Ramos (cell line): ENCODE results near the gene COL5A1.

Source experiments
- in situ Hi-C: fragments of 300-500 bp; cut with MboI; formaldehyde crosslinking; loops from one replicate; pipeline ENCODE4 v1.14.3; 2022; ENCODE audit warnings: low sequenced_read_pairs; ENCODE audit not compliant: unreplicated experiment

The COL5A1 gene

DNA sequence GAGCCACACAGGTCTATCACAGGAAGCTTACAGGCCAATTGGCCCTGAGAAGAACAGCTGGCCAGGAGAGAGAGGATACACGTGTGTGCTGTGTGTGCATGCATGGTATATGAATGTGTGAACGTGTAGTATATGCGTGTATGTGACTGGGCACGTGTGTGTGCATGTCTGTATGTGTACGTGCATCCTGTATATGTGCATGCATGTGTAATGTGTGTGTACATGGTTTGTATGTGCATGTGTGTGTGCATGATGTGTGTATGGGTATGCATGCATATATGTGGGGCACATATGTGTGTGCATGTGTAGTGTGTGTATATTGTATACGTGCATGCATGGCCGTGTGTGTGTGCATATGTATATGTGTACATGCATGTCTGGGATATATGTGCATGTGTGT, 182.0 kb downstream of the COL5A1 start:
- in situ Hi-C loops: no loop called here

DNA sequence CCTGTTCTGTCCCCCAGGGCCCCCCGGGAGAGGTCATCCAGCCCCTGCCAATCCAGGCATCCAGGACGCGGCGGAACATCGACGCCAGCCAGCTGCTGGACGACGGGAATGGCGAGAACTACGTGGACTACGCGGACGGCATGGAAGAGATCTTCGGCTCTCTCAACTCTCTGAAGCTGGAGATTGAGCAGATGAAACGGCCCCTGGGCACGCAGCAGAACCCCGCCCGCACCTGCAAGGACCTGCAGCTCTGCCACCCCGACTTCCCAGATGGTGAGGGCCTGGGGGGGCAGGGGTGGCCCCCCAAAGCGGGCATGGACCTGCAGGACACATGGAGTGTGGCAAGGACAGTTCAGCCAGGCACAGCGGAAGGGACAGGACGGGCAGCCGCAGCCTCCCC, 183.0 kb downstream of the COL5A1 start:
- in situ Hi-C loops: no loop called here

DNA sequence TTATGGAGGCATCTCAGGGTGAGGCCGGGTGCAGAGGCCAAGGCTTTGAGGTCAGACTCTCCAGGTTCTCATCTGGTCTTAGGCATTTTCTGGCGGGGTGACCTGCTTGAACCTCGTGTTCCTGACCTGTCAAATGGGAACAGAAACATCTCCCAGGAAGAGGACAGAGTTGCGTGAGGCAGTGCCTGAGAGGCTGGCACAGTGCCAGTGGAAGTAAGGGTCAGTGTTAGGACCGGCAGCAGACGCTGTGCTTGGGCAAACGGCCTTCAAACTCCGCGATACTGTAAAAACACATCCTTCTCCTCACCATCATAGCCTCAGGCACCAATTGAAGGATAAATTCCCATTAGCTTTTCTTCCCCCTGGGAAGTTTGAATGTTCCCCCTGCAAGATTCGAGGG, 183.4 kb downstream of the COL5A1 start:
- in situ Hi-C loops: no loop called here

DNA sequence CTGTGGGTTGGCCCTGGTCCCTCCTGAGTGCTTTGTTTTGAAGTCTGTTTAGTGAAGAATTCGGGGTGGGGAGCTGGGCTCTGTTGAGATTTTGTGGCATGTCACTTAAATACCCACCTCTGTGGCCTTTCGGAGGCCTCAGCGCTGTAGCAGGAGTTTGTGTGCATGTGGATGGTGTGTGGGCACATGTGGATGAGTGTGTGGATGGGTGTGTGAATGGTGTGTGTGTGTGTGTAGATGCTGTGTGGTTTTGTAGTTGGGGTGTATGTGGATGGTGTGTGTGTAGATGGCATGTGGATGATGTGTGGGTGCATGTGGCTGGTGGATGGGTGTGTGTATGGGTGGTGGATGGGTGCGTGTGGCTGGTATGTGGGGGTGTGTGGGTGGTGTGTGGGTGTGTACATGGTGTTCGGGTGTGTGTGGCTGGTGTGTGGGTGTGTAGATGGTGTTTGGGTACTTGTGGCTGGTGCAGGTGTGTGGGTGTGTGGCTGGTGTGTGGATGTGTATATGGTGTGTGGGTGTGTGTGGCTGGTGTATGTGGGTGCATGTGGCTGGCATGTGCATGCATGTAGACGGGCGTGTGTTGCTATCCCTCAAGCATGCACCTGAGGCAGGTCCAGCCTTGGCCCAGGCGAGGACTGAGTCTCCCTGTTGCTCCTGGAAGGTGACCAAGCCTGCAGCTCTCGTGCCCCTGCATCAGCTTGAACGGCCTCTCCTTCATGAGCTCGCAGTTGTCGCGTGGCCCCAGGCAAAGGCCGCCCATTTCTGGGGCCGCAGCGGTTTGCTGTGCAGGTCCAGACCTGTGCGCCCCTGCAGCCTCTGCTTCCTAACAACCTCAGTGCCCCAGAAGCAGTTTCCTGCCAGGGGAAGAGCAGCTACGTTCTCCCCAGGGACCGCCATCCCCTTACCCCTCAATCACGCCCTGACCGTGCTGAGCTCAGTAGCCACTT, 185.0 kb downstream of the COL5A1 start:
- in situ Hi-C loops: no loop called here

DNA sequence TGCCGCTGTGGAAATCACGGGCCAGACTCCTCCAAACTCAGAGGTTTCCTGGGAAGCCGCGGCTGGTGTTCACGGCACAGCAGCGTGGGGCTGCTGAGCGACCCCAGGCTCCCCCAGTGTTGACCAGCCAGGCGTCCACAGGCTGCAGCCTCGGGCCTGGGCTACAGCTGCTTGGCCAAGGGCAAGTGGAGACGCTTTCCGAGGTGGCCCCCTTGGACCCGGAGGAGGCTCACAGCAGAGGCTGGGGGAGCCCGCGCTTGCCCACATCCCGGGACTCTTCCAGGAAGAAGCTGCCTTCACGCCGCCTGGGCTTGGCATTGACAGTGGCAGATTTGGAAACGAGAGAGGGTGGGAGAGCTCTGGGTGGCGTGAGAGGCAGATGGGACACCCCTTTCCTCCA, 186.0 kb downstream of the COL5A1 start:
- in situ Hi-C loops: no loop called here

DNA sequence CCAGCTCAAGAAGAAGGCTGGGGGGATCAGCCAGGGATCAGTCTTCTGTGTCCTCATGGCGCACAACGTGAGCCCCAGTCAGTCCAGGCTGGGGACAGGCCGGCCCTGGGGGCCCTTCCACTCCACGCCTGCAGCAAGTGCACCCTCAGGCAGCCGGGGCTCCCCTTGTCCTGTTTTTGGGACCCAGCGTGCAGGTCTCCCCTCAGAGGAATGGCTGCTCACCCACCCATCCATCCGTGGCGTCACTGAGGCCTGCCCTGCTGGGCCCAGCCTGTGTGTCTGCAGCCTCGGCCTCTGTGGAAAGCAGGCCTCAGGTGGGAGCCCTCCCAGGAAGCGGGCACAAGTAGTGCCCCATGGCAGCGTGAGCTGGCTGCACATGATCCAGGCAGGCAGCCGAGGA, 186.4 kb downstream of the COL5A1 start:
- in situ Hi-C loops: no loop called here

DNA sequence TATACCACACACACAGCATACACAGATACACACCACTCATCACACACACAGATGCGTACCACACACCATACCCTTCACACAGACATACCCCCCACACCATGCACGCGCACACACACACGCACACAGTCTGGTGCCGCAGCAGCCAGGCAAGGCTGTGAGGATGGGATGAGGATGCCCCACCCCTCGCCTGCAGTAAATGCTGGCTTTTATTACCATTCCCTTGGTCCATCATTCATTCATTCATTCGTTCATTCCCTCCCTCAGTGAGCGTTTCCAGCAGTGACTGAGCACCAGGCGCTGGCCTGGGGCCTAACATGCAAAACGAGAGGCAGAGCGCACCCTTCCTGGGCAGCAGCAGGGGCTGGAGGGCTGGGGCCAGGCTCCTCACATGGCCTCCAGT, 187.3 kb downstream of the COL5A1 start:
- in situ Hi-C loops: no loop called here

DNA sequence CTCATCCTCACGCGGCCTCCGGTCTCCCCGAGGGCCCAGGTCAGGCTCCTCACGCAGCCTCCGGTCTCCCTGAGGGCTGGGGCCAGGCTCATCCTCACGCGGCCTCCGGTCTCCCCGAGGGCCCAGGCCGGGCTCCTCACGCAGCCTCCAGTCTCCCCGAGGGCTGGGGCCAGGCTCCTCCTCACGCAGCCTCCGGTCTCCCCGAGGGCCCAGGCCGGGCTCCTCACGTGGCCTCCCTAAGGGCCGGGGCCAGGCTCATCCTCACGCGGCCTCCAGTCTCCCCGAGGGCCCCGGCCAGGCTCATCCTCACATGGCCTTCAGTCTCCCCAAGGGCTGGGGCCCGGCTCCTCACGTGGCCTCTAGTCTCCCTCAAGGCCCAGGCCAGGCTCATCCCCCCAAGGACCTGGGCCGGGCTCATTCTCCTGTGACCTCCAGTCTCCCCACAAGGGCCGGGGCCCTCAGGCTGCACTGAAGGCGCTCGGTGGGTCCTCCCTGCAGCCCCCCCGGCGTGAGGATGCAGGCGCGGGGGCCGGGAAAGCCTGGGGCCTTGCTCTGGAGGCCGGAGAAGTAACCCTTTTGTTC, 187.8 kb downstream of the COL5A1 start:
- in situ Hi-C loops: no loop called here

DNA sequence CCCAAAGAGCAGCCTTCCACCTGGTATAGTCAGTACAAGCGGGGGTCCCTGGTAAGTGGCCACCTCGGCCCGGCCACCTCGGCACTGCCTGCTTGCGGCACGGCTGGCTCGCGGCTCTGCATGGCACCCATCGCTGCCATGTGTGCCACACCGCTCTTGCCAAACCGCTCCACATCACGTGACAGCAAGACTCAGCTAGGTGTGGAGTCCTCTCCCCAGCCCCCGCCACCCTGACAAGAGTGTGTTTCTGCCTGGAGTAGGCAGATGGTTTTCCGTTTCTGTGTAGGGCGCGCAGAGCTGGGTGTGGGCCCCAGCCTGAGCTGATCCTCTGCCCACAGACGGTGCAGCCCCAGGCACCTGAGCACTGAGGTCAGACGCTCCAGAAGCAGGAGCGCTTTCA, 188.5 kb downstream of the COL5A1 start:
- in situ Hi-C loops: no loop called here

DNA sequence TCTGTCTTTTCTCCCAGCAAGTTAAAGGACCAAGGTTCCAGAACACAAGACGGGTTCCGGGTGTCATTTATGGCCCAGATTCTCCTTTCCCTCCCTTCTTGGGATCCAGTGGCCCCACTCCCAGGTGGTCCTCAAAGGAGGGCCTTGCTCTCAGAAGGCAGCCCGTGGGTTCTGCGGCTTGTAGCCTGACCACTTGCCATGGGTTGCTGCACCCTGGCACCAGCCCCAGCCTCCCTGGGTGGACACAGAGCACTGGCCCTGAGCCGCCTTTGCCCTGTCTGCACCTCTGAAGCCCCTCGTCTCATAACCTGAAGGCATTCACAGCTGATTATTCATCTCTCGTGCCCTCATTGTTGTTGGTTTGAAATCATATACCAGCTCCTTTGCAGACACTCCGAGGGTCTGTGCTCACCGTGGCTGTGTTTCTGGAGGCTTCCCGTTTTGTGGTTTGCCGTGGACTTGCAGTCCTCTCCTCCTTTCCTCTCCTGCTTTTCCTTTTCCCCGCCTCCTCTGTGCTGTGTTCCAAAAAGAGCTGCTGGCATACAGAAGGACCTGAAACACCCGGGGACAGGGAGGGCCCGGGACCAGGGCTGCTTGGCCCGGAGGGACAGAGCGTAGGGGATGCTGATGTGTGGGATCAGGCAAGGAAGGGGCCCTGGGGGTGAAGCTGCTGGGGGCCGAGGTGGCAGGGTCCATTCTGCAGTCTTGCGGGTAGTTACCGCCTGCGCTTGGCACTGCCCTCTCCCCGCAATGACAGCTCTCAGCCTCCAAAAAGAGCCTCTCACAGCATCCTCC, 189.5 kb downstream of the COL5A1 start:
- in situ Hi-C loops: no loop called here

DNA sequence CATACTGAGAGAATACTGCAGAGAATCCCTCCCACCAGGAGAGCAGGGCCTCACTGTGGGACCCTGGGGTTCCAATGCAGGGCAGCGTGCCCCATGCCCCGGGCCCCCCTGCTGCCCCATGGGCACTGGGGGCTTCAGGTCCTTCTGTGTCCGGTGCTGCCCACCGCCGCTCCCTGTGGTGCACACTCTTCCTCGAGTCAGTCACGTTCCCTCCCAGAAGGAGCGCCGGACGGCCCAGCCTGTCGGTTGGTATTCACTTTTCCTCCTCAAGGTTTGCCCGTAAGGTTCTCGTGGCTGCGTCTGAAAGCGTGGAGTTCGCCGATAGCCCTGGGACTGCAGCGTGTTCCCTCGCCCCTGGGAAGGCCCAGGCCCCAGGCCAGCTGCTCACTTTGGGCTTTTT, 190.9 kb downstream of the COL5A1 start:
- in situ Hi-C loops: no loop called here

DNA sequence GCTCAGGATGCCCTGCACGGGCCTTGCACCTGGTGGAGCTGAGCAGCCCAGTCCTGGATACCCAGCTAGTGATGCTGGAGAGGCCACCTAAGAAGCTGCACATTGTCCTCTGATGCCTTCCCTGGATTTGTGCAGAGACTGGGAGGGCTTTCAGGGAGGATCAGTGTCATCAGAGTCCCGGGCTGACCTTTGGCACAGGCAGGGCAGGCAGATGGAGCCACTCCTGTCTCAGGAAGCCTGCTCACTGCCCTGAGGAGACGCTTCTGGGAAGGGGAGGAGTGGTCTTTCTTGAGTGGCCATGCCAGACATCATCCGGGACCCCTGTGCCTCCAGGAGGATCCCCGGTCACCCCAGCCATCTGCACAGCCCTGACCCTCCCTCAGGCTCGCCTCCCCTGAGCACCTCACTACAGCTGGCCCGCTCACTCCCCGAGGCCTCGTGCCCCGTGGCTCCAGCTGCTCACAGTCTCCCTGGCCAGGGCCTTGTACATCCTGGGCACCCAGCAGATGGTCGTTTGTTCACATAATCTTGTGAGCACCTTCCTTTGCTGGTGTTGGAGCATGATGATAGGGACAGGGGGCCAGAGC, 191.8 kb downstream of the COL5A1 start:
- in situ Hi-C loops: no loop called here

DNA sequence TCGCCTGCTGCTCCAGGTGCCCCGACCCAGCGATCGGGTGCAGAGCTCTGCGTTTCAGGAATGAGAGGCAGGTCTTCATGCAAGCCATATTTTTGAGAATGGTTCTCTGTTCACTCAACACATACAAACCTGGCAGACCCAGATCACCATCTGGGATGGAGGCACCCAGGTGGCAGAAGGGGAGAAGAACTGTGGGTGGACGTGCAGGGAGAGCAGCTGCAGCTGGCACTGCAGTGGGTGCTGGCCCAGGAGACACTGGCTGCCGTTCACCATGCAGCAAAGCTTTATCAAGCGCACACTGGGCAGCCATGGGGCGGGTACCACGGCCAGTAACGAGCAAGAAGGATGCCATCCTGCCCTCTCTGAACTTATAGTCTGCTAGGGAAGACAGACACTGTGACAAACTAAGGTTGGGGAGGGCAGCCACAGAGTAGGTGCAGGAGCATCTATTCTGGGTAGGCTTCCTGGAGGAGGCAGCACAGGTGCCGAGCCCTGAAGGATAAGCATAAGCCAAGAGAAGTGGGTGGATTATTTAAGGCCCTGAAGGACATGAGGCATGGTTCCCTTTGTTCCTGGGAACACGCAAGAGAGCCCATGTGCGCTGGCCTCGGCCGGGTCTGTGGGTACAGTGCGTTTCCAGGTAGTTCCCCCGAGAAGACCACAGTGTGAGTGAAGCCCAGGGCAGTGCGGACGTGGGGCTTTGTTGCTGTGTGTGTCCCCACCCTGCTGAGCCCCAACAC, 192.8 kb downstream of the COL5A1 start:
- in situ Hi-C loops: no loop called here

DNA sequence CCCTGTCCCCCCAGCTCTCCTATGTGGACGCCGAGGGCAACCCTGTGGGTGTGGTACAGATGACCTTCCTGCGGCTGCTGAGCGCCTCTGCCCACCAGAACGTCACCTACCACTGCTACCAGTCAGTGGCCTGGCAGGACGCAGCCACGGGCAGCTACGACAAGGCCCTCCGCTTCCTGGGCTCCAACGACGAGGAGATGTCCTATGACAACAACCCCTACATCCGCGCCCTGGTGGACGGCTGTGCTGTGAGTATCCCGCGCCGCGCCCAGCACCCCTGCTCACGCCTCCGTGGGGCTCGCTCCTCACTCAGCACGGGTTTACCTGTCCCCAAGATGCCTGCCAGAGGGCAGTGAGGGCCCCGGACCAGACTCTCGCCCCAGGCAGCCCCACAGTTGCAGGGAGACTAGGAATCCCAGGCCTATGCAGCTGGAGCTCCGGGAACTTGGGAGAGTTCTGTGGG, 193.4 kb downstream of the COL5A1 start:
- in situ Hi-C loops: no loop called here

DNA sequence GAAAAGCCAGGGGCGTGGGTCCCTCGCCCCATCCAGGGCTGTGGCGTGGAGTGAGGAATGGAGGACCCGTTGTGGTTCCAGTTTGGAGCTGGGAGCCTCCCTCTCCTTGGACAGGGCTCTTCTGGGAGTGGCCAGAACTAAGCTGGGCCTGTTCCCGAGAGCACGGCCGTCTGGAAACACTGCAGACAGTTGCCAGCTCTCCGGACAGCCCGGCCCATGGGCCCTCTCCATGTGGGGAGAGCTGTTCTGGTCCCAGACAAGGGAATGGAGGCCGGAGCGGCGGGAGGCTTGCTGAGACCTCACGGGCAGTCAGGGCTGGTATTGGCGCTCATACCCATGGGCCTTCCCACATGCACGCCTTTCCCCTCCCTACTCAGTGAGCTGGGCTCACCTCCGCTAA, 193.8 kb downstream of the COL5A1 start:
- in situ Hi-C loops: no loop called here

DNA sequence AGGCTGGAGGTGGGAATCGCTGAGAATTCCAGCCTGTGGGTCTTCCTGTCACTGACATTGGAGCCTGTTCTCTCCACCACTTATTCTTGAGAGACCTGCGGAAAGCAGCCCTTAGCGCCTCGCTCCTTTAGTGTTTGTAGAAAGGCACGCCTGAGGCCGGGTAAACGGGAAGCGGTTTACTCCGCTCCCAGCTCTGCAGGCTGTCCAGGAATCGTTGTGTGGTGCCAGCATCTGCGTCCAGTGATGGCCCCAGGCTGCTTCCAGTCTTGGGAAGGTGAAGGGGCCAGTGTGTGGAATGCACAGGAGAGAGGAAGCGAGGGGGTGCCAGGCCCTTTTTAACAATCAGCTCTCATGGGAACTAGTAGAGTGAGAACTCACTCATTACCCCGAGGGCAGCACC, 194.4 kb downstream of the COL5A1 start:
- in situ Hi-C loops: no loop called here

DNA sequence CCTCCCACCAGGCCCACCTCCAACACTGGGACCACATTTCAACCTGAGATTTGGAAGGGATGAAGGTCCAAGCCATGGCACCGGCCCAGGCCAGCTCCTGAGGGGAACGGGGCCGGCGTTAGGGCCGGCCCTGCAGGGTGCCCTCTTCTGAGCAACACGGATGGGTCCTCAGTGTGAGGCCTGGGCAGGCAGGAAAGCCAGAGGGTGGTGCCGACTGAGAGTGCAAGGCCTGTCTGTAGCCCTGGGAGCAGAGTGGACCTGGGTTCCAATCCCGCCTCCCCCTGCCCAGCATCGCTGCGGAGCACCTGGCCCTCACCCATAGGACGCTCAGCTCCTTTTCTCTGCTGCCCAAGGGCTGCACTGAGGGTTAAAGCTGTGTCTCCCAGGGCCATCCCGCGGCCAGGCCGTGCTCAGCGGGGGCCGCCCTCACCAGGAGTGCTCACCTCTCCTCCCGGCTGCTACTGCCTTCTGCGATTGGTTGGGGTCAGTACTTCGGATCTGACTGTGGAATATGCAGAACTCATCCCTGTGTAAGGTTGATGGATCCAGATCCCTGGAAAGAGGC, 194.9 kb downstream of the COL5A1 start:
- in situ Hi-C loops: no loop called here

DNA sequence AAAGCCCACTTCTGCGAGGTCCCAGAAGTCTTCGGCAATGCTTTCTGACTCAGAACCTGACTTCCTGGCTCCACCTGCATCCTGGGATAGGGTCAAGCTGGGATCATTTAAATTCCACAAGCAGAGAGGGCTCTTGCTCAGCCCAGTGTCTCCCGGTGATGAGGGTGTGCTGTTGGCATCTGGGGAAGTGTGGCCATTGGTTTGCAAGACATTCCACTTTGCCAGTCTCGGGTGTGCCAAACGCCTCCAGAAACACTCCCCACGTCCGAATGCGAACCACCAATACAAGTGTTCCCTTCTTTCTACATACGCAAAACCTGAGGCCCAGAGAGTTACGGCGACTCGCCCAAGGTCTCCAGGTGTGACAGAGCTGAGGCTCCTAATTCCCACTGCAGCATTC, 195.9 kb downstream of the COL5A1 start:
- in situ Hi-C loops: no loop called here

DNA sequence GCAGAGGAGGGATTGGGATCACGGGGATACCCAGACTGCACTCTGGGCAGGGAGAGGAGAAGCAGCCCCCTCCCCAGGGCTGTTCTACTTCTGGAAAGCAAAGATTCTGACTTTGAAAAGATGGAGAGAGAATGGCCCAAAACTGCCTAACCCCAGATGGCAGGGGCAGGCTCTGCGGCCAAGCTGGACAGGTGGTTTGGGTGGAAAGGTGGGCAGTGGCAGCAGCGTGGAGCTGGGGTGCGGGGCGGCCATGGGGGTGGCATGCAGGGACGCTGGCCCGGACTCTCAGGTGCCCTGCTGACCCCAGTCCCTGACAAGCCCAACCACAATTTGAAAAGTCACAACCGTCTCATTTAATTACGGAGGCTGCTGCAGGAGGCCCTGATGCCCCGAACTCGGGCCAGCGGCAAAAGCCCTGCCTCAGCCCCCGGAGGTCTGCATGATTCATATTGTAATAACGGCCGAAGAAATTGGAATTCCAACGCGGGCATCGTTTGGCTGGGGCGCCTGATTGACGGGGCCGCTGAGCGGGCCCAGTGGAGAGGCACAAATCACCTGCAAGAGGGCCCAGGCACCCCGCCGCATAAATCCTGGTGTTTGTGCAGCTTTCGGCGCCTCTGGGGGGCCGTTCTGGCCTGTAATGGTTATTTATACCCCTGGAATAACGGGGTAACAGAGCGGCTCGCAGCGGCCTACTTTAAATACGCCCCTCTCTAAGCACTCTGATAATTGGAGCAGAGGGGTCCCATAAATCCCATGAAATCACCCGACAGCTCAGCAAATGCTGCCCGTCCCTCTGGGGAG, 197.2 kb downstream of the COL5A1 start:
- in situ Hi-C loops: no loop called here
